ENCODE data around the gene RRP15.

- no peak for TF ChIP-seq CTCF (IDR thresholded peaks at IDR 0.05; ENCODE audit: low read depth, low read length)
- TF ChIP-seq EZH2phosphoT487 (IDR thresholded peaks at IDR 0.05; ENCODE audit: low read depth): no peak
Observed at GRCh38 chr1:218377143-218377660, 92.1 kb downstream of the RRP15 start.
